HG03354 (cell line): Measurements from ENCODE around the gene XPO6.
"Not testable (repeated sequence)": the region's sequence is repeated elsewhere in the genome, so short reads cannot be mapped to it uniquely, and the experiment has no call there.

Source experiments
- ATAC-seq: cut with Tn5 transposase; IDR thresholded peaks from one replicate; pipeline ENCODE4 v1.9.1; 2021; ENCODE audit warnings: mild to moderate bottlenecking; ENCODE audit not compliant: unreplicated experiment, poor library complexity, severe bottlenecking

Gene XPO6

DNA sequence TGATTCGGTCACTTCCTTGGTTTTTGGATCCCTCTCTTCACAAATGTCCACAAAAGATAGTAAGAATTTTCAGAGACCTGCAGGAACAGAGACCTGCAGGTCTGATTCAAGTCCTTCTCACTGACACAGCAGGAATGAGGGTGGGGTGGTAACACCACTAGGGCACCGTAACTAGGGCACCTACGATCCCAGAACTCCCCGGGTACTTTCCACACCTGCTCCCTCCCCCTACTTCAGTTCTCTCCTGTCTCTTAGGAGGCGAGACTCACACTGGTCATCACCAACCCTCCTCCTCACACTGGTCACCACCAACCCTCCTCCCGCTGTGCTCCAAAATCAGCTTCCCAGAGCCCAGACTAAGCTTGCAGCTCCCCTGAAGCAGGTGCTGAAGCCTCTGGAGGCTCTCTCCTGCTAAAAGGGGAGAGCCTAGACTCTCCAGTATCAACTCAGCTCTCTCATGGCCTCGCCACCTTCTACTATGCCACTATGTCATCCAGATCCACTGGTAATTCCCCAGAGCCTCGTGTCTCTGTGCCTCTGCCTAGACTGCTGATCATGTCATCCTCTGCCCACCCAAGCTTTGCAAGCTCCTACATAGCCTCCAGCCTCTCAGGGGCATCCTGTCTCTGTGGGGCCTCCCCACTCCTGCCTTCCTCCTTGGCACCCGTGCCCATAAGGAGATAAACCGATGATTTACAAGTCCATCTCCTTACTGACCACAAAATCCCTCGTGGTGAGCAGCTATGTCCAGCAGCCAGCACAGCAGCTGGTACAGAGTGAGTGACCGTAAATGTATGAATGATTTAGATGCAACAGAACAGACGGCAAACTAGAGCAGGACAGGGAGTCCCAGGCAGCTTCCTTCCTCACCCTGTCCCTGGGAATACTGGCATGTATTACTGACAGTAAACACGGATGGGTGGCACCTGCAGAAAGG lies 84.8 kb downstream of the XPO6 start:
- ATAC-seq: no peak

DNA sequence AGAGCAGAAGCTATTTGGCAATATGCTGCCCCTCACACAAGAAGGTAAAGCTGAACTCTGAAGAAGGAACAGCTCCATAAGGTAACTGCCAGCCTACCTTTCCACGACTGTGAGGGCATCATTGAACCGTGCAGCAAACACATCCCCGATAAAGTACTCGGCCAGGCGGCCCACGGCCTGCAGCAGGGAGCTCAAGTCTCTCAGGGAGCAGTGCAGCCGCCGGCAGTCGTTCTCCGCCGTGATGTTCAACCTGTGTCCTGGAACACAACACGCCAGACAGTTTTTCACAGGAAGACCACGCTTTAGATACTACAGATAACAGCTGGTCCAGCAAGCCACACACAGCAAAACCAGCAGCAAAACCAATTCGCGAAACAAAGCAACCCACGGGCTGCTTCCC lies 86.2 kb downstream of the XPO6 start:
- ATAC-seq: no peak

DNA sequence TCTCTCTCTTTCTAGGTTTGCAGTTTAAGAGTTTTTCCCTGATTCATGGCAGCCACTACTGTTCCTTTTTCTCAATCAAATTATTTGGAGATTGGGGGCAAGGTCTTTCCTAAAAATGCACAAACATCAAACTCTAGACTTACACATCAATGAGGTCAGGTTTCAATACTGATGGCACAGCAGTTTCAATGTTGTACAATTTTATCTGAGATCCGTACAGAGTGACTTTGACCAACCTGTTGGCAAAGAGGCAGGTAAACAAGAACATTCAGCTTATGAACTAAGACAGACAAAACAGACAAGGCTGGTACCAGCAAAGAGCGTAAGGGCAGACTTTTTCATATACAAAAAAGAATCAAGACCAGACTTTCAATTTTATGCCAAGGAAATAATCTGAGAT lies 90.2 kb downstream of the XPO6 start:
- no peak for ATAC-seq

DNA sequence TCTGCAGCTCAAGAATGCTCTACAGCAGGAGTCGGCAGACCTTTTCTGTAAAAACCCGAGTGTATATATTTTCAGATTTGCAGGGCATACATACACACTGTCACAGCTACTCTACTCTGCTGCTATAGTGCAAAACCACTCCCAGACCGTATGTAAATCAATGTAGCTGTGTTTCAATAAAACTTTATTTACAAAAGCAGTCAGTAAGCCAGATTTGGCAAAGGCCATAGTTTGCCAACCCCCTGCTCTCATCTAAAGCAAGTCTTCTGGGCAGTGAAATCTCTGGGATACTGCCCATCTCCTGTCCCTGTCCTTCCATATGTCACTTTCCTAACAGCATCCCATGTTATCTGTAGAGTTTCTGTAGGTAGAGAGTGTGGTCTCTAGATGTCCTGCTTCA lies 91.0 kb downstream of the XPO6 start:
- ATAC-seq: no peak

DNA sequence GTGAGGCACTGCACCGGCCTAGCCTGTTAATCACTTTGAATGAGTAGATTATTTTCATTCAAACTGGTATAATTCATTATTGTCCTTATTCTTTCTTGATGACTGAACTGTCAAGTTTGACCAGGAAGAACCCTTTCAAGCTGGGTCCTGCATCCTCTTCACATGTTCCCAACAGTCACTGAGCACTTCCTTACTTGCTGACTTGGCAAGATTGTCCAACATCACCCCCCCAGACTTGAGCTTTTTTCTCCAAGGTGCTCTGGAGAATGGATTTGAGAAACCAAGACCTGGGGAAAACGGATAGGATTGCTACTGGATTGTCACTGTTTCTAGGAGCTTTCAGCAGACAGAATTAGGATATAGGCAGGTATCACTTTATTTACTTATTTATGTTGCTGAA lies 93.1 kb downstream of the XPO6 start:
- ATAC-seq: no peak

DNA sequence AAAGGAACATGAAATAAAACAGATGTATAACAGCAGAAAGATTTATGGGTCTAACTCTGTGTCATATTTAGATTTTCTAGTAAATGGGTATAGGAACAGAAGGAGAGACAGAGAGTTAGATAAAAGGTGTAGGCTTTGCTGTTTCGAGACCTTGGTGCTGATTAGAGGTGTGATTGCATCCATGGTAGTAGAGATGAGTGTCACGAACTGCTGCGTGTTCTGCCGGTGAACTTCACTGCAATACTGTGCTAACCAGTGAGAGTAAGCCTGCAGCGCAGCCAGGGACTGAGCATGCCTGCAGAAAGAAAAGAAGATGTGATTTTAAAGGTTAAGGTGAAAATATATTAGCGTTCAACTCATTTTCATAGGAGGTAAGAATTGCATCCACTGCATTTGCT lies 94.6 kb downstream of the XPO6 start:
- ATAC-seq: no peak

DNA sequence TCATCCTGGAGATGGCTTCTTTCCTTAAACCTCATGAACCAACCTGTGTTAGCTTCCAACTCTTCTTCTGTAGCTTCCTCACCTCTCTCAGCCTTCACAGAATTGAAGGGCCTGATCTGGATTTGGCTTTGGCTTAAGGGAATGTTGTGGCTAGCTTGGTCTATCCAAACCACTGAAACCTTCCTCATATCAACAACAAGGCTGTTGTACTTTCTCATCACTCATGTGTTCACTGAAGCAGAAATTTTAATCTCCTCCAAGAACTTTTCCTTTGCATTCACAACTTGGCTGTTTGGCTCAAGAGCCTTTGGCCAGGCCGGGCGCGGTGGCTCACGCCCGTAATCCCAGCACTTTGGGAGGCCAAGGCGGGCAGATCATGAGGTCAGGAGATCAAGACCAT lies 95.9 kb downstream of the XPO6 start:
- not testable (repeated sequence) for ATAC-seq

DNA sequence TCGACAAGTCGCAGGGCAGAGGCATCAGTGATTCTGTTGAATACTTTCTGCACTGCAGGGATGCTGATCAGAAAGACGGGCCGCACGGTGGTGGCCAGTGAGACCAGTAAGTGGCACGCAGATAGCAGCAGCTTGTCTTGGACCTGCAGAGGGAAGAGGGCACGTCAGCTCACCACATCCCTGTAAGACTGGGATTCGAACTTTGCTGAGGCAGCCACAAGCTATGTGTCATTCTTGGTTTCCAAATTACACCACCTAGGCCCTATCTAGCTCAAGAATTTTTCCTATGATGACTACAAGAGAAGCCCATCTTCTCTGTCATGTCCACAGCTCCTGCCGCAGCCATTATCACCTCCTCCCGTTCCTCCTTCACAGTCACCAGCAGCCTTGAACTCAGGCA lies 98.9 kb downstream of the XPO6 start:
- ATAC-seq: no peak

DNA sequence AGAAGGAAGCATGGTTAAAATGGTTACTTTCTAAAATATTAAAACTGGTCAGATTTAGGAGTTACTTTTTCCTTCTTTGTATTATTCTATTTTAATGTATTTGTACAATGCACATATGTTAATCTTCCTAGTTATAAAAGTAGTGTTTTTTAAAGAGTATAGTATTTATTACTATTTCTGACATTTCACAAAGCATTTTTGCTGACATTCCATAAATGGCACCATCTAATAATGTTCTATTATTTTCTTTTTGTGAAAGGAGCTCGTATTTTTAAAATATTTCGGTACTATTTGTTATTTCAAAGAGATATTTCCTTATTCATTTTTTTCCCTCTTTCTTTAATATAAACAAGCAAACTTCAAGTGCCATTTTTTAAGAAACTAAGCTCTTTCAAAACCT lies 100.8 kb downstream of the XPO6 start:
- no peak for ATAC-seq

DNA sequence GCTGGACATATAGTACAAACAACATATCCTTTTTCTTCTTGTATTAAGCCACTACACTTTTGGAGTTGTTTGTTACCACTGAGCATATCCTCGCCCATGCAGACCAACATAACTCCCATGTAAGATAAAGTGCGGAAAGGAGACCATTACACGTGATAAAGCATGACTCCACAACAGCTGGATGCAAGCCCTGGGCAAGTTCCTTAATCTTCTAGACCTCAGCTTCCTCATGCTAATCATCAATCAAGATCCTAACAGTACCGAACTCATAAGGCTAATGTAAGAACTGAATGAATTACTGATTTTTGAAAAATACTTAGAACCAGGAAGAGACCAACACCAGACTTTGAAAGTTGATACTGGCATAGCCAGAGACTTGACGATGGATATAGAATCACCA lies 101.3 kb downstream of the XPO6 start:
- ATAC-seq: no peak

DNA sequence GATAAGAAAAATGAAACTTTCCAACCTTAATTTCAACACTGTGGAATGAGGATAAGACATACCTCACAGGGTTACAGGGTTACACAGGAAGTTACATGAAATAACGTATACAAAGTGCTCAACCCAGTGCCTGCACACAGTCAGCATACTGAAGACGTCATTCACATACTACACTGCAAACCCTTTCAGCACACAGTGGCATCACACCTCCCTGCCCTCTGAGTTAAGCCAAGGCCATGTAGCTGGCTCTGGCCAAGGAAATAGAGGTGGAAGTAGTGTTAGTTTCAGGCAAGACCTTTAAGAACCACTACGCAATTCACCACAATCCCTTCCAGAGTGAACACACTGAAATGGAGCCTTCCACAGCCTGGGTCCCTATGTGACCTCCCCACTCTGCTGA lies 101.7 kb downstream of the XPO6 start:
- ATAC-seq: no peak

DNA sequence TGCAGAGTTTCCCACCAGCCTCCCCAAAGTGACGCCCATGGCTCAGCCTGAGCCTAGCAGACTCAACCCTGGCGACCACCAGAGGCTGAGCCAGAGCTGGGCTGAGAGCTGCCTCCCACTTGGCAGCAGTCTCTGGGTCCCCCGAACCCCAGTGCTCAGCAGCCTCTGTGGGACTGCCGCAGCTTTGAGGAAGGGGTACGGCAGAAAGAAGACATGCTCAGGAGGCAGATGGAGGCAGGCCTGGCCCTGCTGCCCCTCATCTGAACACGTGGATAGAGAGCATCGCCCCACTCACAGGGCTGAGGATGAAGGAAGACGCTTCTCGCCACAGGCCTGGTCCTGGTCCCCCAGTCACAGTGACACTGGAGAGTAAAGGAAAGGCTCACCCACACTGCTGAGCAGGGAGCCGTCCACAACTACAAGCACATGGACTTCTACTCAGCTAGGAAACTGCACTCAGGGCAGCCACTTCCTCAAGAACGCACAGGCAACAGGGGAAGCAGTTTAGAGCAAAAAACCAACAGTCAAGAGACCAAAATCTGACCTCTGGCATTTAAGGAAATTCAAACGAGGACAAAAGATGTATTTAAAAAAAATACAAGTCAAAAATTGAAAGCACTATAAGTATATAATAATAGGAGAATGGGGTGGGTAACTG lies 103.0 kb downstream of the XPO6 start:
- ATAC-seq: no peak

DNA sequence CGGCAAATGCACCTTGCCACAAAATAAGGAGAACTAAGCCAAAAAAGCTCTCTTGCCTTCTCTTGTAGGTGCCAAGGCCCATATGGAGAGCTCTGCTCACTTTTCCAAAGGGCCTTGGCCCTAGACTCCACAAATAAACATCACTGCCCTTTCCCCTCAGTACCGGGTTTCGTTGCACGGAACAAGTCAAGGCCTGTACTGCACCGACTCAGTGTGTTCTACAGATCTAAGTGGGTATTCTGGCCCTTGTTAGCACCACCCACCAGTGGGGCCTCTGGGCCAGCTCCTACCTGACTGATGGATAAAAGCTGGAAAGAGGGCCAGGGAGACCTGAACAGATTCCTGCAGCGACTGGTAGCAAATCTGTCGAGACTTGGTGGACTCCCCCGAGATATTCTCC lies 104.5 kb downstream of the XPO6 start:
- no peak for ATAC-seq

DNA sequence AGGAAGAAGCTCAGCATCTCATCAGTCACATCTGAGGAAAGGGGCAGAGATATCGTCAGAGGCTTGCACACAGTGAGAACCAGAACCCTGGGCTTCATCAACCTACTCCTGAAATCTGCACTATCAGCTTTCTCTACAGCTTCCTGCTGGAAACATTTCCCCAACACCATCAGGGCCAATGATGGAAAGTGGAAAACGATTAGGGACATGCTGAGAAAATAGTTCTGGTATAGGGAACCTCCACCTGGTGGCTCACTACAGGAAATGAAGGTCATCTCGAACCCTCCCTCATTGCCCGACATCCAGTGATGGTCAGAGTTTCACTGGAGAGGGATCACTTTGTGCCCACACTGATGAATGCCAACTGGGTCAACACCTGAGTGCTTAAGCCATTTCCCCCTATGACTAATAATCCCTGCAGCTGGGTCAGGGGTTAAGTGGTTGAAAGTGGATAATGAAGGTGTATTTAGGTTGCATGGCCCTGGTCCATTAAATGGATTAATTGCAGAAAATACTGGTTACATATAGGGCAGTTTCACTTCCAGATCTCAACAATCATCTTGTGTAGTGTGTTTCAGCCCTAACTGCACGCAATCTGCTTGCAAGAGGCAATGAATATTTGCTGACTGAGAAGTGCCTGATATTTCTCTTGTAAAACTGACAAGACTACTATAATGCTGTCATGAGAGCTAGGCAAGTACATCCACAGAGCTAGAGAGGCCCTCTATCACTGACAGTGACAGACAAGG lies 105.1 kb downstream of the XPO6 start:
- no peak for ATAC-seq

DNA sequence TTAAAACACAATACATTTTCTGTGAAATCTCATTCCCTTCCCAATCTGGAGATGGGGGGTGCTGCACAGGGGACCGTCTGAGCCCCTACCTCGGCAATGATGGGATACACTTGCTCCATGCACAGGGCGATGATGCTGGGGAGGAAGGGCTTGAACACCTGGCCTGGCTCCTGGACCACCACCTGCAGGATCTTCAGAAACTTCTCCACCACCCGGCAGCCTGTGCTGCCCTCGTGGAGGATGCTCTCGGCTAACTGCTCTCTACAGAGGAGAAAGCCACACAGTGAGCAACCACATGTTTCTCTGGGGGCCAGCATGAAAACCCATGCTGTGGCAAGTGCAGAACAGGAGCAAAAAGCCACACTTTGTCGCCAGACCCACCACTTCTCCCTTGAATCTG lies 105.8 kb downstream of the XPO6 start:
- no peak for ATAC-seq

DNA sequence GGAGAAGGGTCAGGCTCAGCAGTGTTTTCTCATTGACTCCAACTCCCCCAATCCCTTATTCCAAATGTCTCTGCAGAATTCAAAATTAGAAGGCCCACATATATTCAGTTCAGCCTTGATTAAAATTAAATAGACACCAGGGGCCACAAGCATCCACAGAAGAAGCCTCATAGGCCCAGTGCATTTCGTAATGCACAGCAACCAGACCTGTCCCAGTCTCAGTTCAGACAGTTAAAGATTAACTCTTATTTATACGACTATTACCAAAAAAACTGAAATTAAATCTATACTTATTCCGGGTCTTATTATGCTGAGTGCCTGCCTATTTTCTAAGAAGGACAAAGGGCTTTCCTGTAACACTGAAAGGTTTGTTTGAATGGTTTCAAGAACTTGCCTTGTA lies 106.5 kb downstream of the XPO6 start:
- ATAC-seq: no peak

DNA sequence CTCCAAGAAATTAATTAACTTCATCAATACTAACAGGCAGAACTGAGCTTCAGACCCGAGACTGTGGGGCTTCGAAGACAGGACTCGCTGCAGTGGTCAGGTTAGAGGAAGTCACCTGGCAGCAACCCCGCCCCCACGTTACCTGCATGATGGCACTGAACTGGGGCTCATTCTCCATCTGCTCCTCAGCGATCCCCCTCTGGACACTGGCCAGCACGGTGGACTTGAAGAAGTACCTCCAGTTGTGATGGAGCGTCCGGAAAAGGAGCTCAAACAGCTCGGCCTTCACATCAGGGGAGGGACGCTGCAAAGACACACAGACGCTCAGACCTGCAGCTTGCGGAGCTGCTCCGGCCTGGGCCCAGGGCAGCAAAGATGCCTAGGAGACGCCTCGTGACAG lies 107.4 kb downstream of the XPO6 start:
- no peak for ATAC-seq

DNA sequence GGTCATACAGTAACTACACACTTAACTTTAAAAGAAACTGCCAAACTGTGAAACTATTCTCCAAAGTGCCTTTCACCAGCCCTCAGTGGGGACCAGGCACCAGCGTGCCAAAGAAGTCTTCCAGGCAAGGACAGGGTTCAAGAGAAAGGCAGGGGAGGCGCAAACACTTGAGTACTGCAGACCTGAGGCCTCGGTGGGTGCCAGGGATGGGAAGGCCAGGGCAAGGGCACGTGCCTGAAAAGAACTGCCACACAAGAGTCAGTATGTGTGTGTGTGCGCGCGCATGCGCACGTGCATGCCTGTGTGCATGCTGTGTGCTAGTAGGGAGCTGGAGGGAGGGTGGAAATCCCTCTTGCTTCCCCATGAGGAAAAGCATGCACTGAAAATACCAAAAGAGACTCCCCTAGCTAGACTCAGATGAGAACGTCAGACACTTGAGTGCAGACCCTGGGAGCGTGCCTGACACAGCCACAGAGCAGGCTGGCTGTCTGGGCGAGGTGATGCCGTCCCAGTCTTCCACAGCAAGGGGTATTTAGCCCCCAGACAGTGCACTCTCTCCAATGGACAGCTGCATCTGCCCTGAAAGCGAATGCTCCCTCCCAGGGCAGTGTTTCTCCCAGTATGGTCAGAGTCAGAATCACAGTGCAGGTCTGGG lies 108.1 kb downstream of the XPO6 start:
- no peak for ATAC-seq

DNA sequence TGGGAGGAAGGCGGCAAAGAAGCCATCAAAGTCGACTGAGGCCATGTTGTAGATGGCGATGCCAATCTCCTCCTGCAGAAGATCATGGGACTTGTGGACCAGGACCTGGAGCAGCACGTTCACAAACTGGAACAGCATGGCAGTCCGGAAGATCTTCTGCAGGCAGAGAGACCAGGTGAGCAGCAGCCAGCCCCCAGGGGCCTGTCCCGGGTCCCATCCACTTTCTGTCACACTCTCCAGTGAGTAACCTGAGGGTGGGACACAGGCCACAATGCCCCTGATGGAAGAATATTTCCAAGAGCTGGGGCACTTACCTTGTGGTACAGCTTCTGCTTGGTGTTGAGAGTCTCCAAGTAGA lies 110.3 kb downstream of the XPO6 start:
- no peak for ATAC-seq

DNA sequence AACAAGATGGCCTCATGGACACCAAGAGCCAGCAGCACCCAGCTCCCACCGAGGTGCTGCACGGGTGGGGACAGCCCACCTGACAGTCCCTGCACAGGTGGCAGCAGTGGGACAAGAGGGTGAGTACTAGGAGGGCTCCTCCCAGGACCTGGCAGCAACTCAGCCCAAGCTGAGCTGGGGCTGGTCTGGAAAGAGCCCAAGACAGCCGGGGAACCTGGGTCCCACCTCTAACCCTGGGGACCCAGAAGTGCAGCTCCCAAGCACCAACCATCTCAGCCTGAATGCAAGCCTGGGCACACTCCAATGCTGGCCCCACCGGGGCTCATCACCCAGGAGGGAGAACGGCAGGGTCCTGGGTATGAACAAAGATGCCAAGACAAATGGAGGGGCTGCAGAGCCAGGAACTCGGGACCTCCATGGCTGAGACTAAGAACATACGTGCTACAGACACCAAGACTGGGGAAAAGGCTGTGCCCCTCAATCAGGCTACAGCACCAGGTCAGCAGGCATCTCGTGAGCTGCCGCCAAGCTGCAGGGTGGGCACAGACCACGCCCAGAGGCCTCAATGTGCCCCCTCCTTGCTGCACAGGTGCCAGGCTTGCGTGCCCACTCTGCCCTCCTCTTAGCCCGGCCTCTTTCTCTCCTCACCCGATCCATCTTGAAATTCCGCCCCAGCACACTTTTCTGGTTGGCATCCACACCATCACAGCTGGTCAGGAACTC lies 110.8 kb downstream of the XPO6 start:
- no peak for ATAC-seq
